Measurements from ENCODE around the gene DNAH17.

DNA sequence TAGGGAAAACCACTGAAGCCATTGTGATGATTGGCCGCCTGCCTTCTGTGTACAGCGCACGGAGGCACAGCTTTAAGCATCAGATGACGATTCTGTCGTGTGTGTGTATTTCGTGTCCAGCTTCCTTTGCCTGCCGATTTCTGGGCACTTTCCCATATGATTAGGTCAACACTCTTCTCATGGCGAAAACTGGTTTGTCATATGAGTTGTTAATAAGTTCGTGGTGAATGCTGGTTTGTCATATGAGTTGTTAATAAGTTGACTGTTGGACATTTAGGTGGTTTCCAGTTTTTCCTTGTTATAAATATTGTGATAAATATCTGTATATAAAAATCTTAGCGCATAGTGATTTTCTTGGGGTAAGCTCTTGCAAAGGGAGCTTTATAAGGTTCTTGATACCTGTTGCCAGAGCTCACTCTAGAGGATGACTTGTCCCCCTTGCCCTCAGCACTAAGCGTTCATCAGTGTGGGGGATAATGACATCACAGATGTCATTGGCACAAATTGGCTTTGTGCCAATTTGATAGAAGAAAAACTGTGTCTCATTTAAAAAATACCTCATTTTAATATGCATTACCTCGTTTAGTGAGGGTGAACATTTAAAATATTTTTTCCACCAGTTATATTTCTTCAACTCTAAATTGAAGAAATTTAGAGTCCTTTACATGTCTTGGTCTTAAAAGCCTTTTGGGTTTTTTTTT lies 158.7 kb downstream of the DNAH17 start:
- TF ChIP-seq, protein P1, sequence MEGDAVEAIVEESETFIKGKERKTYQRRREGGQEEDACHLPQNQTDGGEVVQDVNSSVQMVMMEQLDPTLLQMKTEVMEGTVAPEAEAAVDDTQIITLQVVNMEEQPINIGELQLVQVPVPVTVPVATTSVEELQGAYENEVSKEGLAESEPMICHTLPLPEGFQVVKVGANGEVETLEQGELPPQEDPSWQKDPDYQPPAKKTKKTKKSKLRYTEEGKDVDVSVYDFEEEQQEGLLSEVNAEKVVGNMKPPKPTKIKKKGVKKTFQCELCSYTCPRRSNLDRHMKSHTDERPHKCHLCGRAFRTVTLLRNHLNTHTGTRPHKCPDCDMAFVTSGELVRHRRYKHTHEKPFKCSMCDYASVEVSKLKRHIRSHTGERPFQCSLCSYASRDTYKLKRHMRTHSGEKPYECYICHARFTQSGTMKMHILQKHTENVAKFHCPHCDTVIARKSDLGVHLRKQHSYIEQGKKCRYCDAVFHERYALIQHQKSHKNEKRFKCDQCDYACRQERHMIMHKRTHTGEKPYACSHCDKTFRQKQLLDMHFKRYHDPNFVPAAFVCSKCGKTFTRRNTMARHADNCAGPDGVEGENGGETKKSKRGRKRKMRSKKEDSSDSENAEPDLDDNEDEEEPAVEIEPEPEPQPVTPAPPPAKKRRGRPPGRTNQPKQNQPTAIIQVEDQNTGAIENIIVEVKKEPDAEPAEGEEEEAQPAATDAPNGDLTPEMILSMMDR (tag by site-specific recombination; IDR thresholded peaks at IDR 0.05): no peak
- TF ChIP-seq BCL11B (tag by site-specific recombination; IDR thresholded peaks at IDR 0.05; ENCODE audit: low read depth) (no peak), ZNF791 (tag by site-specific recombination; IDR thresholded peaks at IDR 0.05) (no peak), ZNF548 (tag by site-specific recombination; IDR thresholded peaks at IDR 0.05) (no peak), SETDB1 (IDR thresholded peaks at IDR 0.05; ENCODE audit: insufficient read length, low read length) (no peak), OVOL3 (tag by site-specific recombination; IDR thresholded peaks at IDR 0.05) (no peak), ZNF335 (tag by site-specific recombination; conservative IDR thresholded peaks at IDR 0.05) (no peak), ZNF76 (tag by site-specific recombination; IDR thresholded peaks at IDR 0.05; ENCODE audit: borderline replicate concordance, low read depth) (no peak), ZNF274 (IDR thresholded peaks at IDR 0.05; ENCODE audit: low read length) (no peak), ZNF274 (tag by site-specific recombination; IDR thresholded peaks at IDR 0.05; ENCODE audit: borderline replicate concordance) (no peak)
- TF ChIP-seq, protein P2, sequence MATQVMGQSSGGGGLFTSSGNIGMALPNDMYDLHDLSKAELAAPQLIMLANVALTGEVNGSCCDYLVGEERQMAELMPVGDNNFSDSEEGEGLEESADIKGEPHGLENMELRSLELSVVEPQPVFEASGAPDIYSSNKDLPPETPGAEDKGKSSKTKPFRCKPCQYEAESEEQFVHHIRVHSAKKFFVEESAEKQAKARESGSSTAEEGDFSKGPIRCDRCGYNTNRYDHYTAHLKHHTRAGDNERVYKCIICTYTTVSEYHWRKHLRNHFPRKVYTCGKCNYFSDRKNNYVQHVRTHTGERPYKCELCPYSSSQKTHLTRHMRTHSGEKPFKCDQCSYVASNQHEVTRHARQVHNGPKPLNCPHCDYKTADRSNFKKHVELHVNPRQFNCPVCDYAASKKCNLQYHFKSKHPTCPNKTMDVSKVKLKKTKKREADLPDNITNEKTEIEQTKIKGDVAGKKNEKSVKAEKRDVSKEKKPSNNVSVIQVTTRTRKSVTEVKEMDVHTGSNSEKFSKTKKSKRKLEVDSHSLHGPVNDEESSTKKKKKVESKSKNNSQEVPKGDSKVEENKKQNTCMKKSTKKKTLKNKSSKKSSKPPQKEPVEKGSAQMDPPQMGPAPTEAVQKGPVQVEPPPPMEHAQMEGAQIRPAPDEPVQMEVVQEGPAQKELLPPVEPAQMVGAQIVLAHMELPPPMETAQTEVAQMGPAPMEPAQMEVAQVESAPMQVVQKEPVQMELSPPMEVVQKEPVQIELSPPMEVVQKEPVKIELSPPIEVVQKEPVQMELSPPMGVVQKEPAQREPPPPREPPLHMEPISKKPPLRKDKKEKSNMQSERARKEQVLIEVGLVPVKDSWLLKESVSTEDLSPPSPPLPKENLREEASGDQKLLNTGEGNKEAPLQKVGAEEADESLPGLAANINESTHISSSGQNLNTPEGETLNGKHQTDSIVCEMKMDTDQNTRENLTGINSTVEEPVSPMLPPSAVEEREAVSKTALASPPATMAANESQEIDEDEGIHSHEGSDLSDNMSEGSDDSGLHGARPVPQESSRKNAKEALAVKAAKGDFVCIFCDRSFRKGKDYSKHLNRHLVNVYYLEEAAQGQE (tag by site-specific recombination; IDR thresholded peaks at IDR 0.05): no peak
- TF ChIP-seq, protein P3, sequence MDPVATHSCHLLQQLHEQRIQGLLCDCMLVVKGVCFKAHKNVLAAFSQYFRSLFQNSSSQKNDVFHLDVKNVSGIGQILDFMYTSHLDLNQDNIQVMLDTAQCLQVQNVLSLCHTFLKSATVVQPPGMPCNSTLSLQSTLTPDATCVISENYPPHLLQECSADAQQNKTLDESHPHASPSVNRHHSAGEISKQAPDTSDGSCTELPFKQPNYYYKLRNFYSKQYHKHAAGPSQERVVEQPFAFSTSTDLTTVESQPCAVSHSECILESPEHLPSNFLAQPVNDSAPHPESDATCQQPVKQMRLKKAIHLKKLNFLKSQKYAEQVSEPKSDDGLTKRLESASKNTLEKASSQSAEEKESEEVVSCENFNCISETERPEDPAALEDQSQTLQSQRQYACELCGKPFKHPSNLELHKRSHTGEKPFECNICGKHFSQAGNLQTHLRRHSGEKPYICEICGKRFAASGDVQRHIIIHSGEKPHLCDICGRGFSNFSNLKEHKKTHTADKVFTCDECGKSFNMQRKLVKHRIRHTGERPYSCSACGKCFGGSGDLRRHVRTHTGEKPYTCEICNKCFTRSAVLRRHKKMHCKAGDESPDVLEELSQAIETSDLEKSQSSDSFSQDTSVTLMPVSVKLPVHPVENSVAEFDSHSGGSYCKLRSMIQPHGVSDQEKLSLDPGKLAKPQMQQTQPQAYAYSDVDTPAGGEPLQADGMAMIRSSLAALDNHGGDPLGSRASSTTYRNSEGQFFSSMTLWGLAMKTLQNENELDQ (tag by site-specific recombination; IDR thresholded peaks at IDR 0.05; ENCODE audit: low read depth): no peak
- TF ChIP-seq, protein P4, sequence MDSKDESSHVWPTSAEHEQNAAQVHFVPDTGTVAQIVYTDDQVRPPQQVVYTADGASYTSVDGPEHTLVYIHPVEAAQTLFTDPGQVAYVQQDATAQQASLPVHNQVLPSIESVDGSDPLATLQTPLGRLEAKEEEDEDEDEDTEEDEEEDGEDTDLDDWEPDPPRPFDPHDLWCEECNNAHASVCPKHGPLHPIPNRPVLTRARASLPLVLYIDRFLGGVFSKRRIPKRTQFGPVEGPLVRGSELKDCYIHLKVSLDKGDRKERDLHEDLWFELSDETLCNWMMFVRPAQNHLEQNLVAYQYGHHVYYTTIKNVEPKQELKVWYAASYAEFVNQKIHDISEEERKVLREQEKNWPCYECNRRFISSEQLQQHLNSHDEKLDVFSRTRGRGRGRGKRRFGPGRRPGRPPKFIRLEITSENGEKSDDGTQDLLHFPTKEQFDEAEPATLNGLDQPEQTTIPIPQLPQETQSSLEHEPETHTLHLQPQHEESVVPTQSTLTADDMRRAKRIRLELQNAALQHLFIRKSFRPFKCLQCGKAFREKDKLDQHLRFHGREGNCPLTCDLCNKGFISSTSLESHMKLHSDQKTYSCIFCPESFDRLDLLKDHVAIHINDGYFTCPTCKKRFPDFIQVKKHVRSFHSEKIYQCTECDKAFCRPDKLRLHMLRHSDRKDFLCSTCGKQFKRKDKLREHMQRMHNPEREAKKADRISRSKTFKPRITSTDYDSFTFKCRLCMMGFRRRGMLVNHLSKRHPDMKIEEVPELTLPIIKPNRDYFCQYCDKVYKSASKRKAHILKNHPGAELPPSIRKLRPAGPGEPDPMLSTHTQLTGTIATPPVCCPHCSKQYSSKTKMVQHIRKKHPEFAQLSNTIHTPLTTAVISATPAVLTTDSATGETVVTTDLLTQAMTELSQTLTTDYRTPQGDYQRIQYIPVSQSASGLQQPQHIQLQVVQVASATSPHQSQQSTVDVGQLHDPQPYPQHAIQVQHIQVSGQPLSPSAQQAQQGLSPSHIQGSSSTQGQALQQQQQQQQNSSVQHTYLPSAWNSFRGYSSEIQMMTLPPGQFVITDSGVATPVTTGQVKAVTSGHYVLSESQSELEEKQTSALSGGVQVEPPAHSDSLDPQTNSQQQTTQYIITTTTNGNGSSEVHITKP (tag by site-specific recombination; IDR thresholded peaks at IDR 0.05): no peak

Measured in HEK293 (cell line).